Measurements from ENCODE around the gene OPTC. TPM values are rescaled to one million over a fixed set of nuclear protein-coding genes. Genes with fewer than 3 reads are reported as not detected.

OPTC gene
- total and polyA plus RNA-seq, 9 of the 15 experiments (the other 6 are each of a cell fraction or from before 2014, with no cell fraction given): not detected

GRCh38 chr1:203539831-203540546 is 46.0 kb downstream of the OPTC start:
- in situ Hi-C loops (cut with MboI) (no loop called here), intact Hi-C loops (cut with micrococcal nuclease) (no loop called here)
- Histone ChIP-seq H3K4me1 (replicated peaks in 1 of 2; ENCODE audit: control insufficient read depth in 2 of 2, insufficient read depth in 2 of 2, low read length in 2 of 2) (peaks cover 0 to 2% of the 10 kb centered on the region in 2 experiments; a peak in 1 of 5 replicates), H3K4me3 (no peak overlapping the region), H3K9me3 (replicated peaks; ENCODE audit: control insufficient read depth, insufficient read depth, low read depth, low read length) (no peaks in the 10 kb centered on the region), H3K9me1 (ENCODE audit: control insufficient read depth, insufficient read depth, low read length) (no peaks in the 10 kb centered on the region), H3K4me2 (ENCODE audit: insufficient read depth, low read length) (no peak overlapping the region), H2AFZ (ENCODE audit: low read depth, low read length) (no peak overlapping the region), H3K27me3 (ENCODE audit: control insufficient read depth in 2 of 2, insufficient read depth in 2 of 2, low read length in 2 of 2) (peaks cover 16 to 18% of the 10 kb centered on the region in 2 experiments), H3K27ac (ENCODE audit: extremely low read depth, low read depth, low read length) (no peak overlapping the region), H3K36me3 (ENCODE audit: control insufficient read depth, insufficient read depth, low read length) (no peaks in the 10 kb centered on the region), H4K20me1 (replicated peaks; ENCODE audit: control insufficient read depth, insufficient read depth, low read length) (no peaks in the 10 kb centered on the region), H3K79me2 (ENCODE audit: control insufficient read depth, insufficient read depth, low read length) (no peaks in the 10 kb centered on the region), H3K9ac (ENCODE audit: insufficient read depth in 1 of 2, low read depth in 2 of 2, low read length in 2 of 2) (no peak overlapping the region)
- WGBS (ENCODE audit: insufficient coverage, low coverage, missing lambda C conversion rate): 5% methylated on average over 5 of the region's 5 CpGs
- FAIRE-seq (no peak), ATAC-seq (peak; percentile 66; the same call in 2 of the 3 replicates), DNase-seq (ENCODE audit: extremely low read depth in 1 of 4, low spot score in 3 of 4) (no peak)
- ChIA-PET POLR2A (interaction anchor here (0.6 kb wide), 1 partner anchor 786 kb away, joined by 3 read pairs; no protein-coding TSS in a partner anchor), CTCF (ENCODE audit: low intra/inter-chr PET ratio) (interaction anchor here (0.5 to 0.7 kb wide), 2 partner anchors 20 to 1883 kb away, joined by 3 read pairs; no protein-coding TSS in a partner anchor)
- BruUV-seq (replicated peaks): no TSS peak
- TF ChIP-seq HDAC1 (IDR thresholded peaks at IDR 0.05) (no peak), HNRNPLL (IDR thresholded peaks at IDR 0.05; ENCODE audit: low read depth, low read length, poor library complexity, severe bottlenecking) (no peak), ZNF124 (CRISPR knock-in tag; IDR thresholded peaks at IDR 0.05) (no peak), ZBTB49 (CRISPR knock-in tag; IDR thresholded peaks at IDR 0.05; ENCODE audit: borderline replicate concordance) (no peak), RBBP5 (IDR thresholded peaks at IDR 0.05; ENCODE audit: borderline replicate concordance, insufficient read depth, low read length, poor library complexity, severe bottlenecking) (no peak), HCFC1 (IDR thresholded peaks at IDR 0.05; ENCODE audit: low read depth, low read length) (peak; percentile 73), RBM34 (IDR thresholded peaks at IDR 0.05; ENCODE audit: borderline replicate concordance, insufficient read depth, low read length) (no peak), NR2C2 (CRISPR knock-in tag; IDR thresholded peaks at IDR 0.05) (no peak), NR2C2 (tag; IDR thresholded peaks at IDR 0.05) (no peak), MEF2D (tag; conservative IDR thresholded peaks at IDR 0.05; ENCODE audit: low read depth) (no peak), NFIC (IDR thresholded peaks at IDR 0.05) (no peak), GABPA (tag; conservative IDR thresholded peaks at IDR 0.05; ENCODE audit: low read depth) (no peak), TCF7L2 (IDR thresholded peaks at IDR 0.05; ENCODE audit: low read depth, low read length) (no peak), SRSF7 (optimal IDR thresholded peaks at IDR 0.05; ENCODE audit: low read depth, low read length) (no peak), PHF8 (IDR thresholded peaks at IDR 0.05; ENCODE audit: borderline replicate concordance, low read length) (no peak), GMEB1 (CRISPR knock-in tag; IDR thresholded peaks at IDR 0.05) (no peak), ZFPM2 (CRISPR knock-in tag; IDR thresholded peaks at IDR 0.05) (no peak)

All from K562 (cell line).